Effector CD8-positive, alpha-beta T cell (primary cell): Measurements from ENCODE around the gene RABGGTA.

ENCODE experiments used
- DNase-seq: peaks from one replicate; lab custom pipeline; 2025; lab: John Stamatoyannopoulos, UW

The RABGGTA gene

DNA sequence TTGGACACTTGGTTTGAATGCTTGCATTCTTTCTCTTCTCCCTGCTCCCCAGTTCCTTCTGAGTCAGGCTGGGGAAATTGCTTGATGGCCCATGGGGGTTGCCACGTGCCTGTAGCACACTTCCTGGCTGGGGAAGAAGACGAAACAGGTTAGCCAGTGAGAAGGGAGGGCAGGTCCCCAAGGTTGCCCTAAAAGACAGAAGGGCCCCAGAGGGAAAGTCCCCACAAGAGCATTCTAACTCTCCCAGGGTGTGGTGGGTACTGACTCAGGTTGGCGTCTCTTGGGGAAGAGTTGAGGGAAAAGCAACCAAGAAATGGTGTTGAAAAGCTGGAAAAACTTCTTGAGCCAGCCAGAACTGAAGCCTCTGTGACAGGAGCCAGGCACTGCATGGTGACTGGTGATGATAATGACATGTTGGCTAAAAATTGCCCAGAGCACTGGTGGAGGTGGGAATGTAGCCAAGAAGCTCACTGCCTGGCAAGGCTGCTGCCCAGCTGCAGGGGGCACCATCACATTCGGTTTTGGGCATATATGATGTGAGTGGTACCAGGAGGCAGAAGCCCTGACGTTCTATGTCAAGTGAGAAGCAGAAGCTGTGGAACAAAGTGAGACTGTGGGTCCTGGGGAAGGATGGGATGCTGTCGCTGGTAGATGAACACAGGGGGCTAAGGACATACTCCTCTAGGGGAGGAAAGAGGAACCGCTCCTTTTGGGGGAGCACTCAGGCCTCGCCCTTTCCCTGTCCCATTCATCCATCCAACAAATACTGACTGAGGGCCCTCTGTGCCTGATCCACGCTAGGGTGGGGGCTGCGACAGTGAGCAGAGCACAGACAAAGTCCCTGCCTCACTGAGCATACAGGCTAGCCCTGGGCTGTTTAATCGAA is 8.1 kb upstream of the RABGGTA start:
- DNase-seq, result no peak

DNA sequence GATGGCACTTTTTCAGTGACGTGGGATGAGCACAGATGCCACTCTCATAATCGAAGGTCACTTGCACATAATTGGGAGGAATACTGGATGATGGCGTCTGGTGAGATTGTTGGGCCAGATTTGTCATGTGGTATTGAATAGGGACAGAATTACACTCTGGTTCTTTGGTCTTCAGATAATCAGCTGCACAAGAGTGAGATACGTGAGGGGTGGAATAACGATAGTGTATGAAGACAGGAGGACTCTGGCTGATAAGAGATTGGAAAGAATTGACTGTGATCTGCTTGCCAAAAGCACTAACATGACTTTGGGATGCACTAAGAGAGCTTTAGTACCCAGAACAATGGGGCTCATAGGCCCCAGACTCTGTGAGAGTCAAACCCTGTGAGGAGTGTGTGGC is 7.0 kb upstream of the RABGGTA start:
- DNase-seq, result no peak

GRCh38 chr14:24277606-24278321 is 6.4 kb upstream of the RABGGTA start:
- no peak for DNase-seq

DNA sequence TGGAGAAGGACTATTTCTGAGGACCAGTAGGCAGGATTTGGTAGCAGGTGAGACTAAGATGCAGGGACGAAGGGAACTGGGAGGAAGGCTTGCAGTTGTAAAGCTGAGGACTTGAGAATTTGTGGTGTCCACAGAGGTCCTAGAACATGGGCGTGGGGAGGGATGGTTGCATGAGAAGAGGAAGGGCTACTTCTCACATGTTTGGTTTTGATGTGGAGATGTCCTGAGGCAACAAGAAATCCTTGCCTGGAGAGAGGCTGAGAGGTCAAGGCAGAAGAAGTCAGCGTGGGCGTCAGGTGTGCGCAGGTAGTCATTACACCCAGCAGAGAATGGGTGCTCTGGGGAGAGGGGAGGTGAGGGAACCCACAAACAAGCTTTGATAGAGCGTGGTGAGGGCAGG is 5.7 kb upstream of the RABGGTA start:
- DNase-seq, result no peak

GRCh38 chr14:24274101-24274543 is 2.7 kb upstream of the RABGGTA start:
- no peak for DNase-seq

- no peak for DNase-seq
These were observed 2.1 kb upstream of the RABGGTA start for GRCh38 chr14:24273422-24273998.

DNA sequence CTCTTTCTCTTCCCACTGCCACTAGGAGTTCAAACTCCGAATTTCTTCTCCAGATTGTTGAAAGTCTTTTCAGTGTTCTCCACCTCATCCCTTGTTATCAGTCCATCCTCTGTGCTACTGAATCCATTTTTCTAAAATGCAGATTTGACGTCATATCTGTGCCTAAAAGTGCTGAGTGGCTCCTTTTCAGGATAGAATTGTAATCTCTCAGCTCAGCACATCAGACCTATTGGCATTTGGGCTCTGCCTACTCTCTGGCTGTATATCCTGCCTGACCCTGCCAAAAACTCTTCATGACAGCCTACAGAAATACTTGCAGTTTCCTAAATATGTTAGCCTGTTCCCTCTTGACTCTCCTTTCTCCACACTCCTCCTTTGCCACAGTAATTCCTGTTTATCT is 1.1 kb upstream of the RABGGTA start:
- DNase-seq, result no peak

- no peak for DNase-seq
These were observed 452 bp upstream of the RABGGTA start for GRCh38 chr14:24271834-24272263.

GRCh38 chr14:24270537-24271133 is 762 bp downstream of the RABGGTA start:
- no peak for DNase-seq

GRCh38 chr14:24269910-24270536 is 1.4 kb downstream of the RABGGTA start:
- no peak for DNase-seq

GRCh38 chr14:24269368-24269767 is 2.0 kb downstream of the RABGGTA start:
- DNase-seq, result no peak

DNA sequence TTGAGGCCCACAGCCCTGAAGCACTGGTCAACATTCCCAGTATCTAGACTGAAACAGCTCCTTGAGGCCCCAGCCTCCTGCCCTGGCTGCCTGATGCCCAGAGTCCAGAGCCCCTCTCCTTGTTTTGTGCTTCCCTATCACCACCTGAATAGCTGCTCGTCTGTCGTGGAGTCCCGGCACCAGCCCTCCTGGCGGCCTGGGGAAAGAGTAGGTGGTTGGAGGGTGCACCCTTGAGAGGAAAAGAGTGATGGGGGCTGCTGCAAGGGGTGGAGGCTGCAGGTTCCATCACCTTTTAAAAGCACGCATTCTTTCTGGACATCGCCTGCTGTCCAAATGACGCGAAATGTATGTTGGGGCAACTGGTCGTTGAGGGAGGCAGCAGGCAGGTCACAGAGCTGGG is 3.2 kb downstream of the RABGGTA start:
- DNase-seq, result no peak

- DNase-seq, result no peak
These were observed 3.9 kb downstream of the RABGGTA start for GRCh38 chr14:24267516-24267915.

DNA sequence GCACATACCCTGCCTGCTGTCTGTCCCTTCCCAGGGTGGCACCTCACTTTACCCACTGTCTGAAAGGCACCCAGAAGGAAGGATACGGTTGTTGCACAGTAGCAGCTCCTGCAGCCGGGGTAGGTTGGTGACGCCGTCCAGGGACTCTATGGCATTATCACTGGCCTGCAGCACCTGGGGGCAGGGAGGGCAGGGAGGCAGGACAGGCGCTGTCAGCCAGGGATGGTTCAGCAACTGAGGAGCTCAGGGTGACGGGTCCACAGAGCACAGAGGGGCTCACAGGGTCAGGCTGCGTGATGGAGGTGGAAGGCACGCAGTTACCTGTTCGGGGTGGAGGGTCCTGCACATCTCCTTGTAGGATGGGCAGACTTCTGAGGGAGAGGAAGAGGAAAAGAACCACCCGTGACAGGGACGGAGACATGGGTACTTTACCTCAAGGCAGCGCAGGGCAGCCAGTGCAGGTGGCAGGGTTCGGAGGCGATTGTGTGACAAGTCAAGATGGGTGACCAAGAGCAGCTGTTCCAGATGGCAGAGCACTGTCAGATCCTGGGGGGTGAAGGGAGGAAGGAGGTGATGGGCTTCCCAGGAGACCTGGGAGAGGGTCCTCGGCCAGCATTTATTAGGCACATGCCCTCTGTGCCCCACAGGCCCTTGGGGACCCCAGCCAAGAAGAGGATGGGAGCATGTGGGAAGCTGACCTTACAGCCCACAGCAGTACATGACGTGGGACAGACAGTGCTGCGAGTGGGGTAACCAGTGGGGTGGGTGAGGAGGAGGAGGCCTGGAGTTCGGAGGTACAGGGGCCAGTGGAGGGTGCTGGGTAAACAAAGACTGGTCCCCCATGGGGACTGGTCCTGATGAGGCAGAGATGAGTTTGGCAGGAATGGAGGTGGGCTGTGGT is 4.8 kb downstream of the RABGGTA start:
- no peak for DNase-seq

- DNase-seq, result no peak
These were observed 7.1 kb downstream of the RABGGTA start for GRCh38 chr14:24264298-24264697.

GRCh38 chr14:24263848-24264247 is 7.5 kb downstream of the RABGGTA start:
- DNase-seq, result no peak

DNA sequence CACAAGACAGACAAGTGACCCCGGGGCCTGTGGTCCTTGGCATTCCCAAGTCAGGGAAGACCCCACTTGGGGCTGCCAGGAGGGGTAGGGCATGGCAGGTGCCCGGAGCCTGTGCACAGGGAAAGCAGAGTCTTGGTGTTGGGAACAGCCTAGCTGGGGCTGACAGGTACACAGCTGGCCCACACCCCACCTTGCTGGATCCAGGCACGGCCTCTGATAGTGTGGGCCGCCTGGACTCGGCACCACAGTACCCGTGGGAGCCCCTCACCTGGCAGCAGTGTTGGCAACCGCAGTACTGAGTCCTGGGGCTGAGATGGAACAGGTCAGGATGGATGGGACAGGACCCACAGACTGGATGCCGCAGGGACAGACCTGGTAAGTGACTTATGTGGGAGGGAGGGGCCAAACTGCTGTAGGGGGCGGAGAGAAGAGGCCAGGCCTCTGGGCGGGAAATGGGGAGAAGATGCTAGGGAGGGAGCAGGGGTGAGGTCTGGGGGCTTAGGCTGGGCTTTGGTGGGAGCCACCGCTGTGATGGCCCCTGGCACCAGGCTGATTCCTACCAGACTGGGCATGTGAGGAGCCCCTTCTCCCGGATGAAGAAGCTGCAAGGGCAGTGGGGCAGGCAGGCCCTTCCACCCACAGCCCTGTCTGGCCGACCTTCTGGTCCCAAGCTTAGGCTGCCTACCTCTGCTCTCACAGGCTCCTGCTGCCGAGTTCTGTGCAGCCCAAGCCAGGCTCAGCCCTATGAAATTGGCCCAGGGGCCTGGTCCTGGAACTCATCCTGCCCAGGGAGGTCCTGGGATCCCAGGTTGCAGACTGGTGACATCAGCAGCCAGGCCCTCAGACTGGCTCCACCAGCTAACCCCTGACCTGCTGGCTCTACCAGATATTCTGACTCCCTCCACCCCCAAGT is 8.3 kb downstream of the RABGGTA start, which contains the start of gene TGM1:
Gene TGM1 (minus strand): TSS at position 357 of the 913 bp plus-strand sequence. CDS start 825 bp downstream, outside the sequence.
- no peak for DNase-seq

DNA sequence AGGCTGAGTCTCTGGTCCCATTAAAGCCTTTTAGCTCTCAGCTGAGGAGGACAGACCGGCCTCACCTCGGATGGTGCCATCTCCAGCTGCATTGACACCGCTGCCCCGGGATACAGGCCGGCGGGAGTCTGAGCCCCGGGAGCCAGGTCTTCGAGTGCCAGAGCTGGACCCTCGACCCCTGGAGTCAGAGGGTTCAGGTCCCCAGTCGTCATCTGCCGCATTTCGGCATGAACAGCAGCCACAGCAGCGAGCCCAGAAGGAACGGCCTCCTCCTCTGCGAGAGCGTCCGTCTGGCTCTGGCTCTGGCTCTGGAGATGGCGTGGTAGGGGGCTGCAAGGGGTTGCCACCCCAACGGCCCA is 9.4 kb downstream of the RABGGTA start:
- no peak for DNase-seq

DNA sequence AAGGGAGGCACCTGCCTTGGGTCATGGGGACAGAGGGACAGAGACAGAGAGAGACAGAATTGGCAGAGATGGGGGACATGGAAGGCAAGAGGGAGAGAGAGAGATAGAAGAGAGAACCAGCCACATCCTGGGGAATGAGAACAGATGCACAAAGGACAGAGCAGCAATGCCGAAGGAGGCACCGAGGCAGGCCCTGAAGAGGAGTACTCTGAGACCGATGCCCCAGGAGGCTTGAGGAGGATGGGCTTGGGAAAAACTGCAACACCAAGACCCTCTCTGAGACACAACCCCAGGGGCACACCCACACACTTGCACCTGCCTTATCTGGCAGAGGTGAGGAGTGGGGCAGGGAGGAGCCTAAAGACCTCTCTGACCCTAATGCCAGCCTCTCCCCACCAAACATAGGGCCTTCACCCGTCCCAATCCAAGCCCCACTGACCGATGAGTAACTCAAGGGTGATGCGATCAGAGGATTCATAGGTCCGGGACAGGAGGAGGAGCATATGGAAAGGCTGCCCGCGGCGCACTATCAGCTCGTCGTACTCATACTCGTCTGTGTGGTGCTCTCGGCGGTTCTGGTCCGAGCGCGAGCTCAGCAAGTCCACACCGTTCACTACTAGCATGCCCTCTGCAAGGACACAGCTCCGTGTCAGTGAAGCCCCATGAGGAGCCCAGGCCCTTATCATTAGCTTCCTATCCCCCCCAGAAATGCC is 10.0 kb downstream of the RABGGTA start:
- DNase-seq, result no peak
